Neural progenitor cell (in vitro differentiated cells): ENCODE results near the gene URB1. TPM values are rescaled to one million over a fixed set of nuclear protein-coding genes. Genes with fewer than 3 reads are reported as not detected.

Experiments used
- DNase-seq: peaks from one replicate; pipeline ENCODE4 v3.0.0-alpha.2; 2016; ENCODE audit warnings: low spot score
- H2AFZ ChIP-seq: fragments of 200-600 bp; sonication (generic); replicated peaks from 2 replicates; pipeline ENCODE4 v1.6.1; 2016; ENCODE audit warnings: antibody characterized with exemption
- H3F3A ChIP-seq: fragments of 200-600 bp; sonication (generic); 2 replicates; pipeline ENCODE4 v1.6.1; 2016; ENCODE audit warnings: antibody characterized with exemption, low read depth
- H3K27ac ChIP-seq: fragments of 200-600 bp; sonication (generic); 2 replicates; pipeline ENCODE4 v1.5.1; 2016; ENCODE audit warnings: mild to moderate bottlenecking
- H3K27me3 ChIP-seq: fragments of 200-600 bp; sonication (generic); 2 replicates; pipeline ENCODE4 v1.6.1; 2016; ENCODE audit warnings: mild to moderate bottlenecking, moderate library complexity
- H3K36me3 ChIP-seq: fragments of 200-600 bp; sonication (generic); 2 replicates; pipeline ENCODE4 v1.5.1; 2016
- H3K4me1 ChIP-seq: fragments of 200-600 bp; sonication (generic); 2 replicates; pipeline ENCODE4 v1.6.1; 2016; ENCODE audit warnings: mixed run types
- H3K4me2 ChIP-seq: fragments of 200-600 bp; sonication (generic); 2 replicates; pipeline ENCODE4 v1.6.1; 2016
- H3K4me3 ChIP-seq: fragments of 200-600 bp; sonication (generic); 2 replicates; pipeline ENCODE4 v1.5.1; 2016
- H3K79me2 ChIP-seq: fragments of 200-600 bp; sonication (generic); 2 replicates; pipeline ENCODE4 v1.6.1; 2016; ENCODE audit warnings: low read depth
- H3K9ac ChIP-seq: fragments of 200-600 bp; sonication (generic); 2 replicates; pipeline ENCODE4 v1.6.1; 2016
- H3K9me3 ChIP-seq: fragments of 200-600 bp; sonication (generic); 2 replicates; pipeline ENCODE4 v1.5.1; 2016; ENCODE audit warnings: low read depth
- H4K20me1 ChIP-seq: fragments of 200-600 bp; sonication (generic); 2 replicates; pipeline ENCODE4 v1.6.1; 2016; ENCODE audit warnings: low read depth
- H3K27ac Mint-ChIP-seq: 3 replicates; pipeline ENCODE4 v1.8.0; 2021; ENCODE audit warnings: mixed read lengths
- H3K27me3 Mint-ChIP-seq: 2 replicates; pipeline ENCODE4 v1.8.0; 2022; ENCODE audit warnings: low read depth, mild to moderate bottlenecking, inconsistent platforms, moderate library complexity, mixed read lengths; ENCODE audit not compliant: insufficient read depth
- H3K36me3 Mint-ChIP-seq: 3 replicates; pipeline ENCODE4 v1.8.0; 2021; ENCODE audit warnings: mixed read lengths
- H3K4me1 Mint-ChIP-seq: 3 replicates; pipeline ENCODE4 v1.8.0; 2021; ENCODE audit warnings: mixed read lengths
- H3K4me3 Mint-ChIP-seq: 3 replicates; pipeline ENCODE4 v1.8.0; 2021; ENCODE audit warnings: mild to moderate bottlenecking, moderate library complexity, mixed read lengths
- H3K9me3 Mint-ChIP-seq: 3 replicates; pipeline ENCODE4 v1.8.0; 2020; ENCODE audit warnings: mixed read lengths
- CTCF ChIP-seq: fragments of 200-600 bp; sonication (generic); IDR thresholded peaks from 2 replicates; pipeline ENCODE4 v1.5.1; 2017; ENCODE audit warnings: antibody characterized with exemption, mild to moderate bottlenecking
- EZH2 ChIP-seq: fragments of 200-600 bp; sonication (generic); IDR thresholded peaks from 2 replicates; pipeline ENCODE4 v1.6.1; 2017; ENCODE audit warnings: antibody characterized with exemption, mild to moderate bottlenecking, moderate library complexity
- EZH2phosphoT487 ChIP-seq: fragments of 200-600 bp; sonication (generic); IDR thresholded peaks from 2 replicates; pipeline ENCODE4 v1.6.1; 2017; ENCODE audit warnings: antibody characterized with exemption
- total RNA-seq: library from RNA; depleted of rRNA; stranded (reverse); fragments of >200 nt; gene quantifications from 2 replicates; pipeline ENCODE4 v1.2.3, GENCODE V29; 2015; ENCODE audit warnings: low replicate concordance

The URB1 gene
- total RNA-seq, 1 donor from 2014 or later = 7.7 TPM

GRCh38 chr21:32306021-32306780, 86.6 kb downstream of the URB1 start:
- no peaks in the 10 kb centered on the region for H3K79me2 ChIP-seq
- TF ChIP-seq EZH2 (no peak), CTCF (peak; percentile 88)
- peak overlapping the region; percentile 87 for H2AFZ ChIP-seq
- H3K4me3 Mint-ChIP-seq = no peak overlapping the region
- H3F3A ChIP-seq = peaks cover 5% of the 10 kb centered on the region
- H3K27me3 ChIP-seq = no peaks in the 10 kb centered on the region
- no peak overlapping the region for H3K9ac ChIP-seq
- no peaks in the 10 kb centered on the region for H4K20me1 ChIP-seq
- no peaks in the 10 kb centered on the region for H3K27me3 Mint-ChIP-seq
- H3K4me1 ChIP-seq = no peaks in the 10 kb centered on the region
- peaks cover 10% of the 10 kb centered on the region for H3K36me3 Mint-ChIP-seq
- no peak overlapping the region for H3K27ac ChIP-seq
- peak overlapping the region; percentile 30 for H3K4me2 ChIP-seq
- DNase-seq = peak; percentile 91
- no peaks in the 10 kb centered on the region for H3K9me3 Mint-ChIP-seq
- peaks cover 10% of the 10 kb centered on the region for H3K4me1 Mint-ChIP-seq
- no peaks in the 10 kb centered on the region for H3K36me3 ChIP-seq
- no peak overlapping the region for H3K4me3 ChIP-seq
- peak overlapping the region; percentile 63 for H3K27ac Mint-ChIP-seq
- no peaks in the 10 kb centered on the region for H3K9me3 ChIP-seq

- no peaks in the 10 kb centered on the region for H3K4me1 ChIP-seq
- H3K4me1 Mint-ChIP-seq = peaks cover 6% of the 10 kb centered on the region
- H2AFZ ChIP-seq = no peak overlapping the region
- no peaks in the 10 kb centered on the region for H3K9me3 Mint-ChIP-seq
- peaks cover 19% of the 10 kb centered on the region for H3K36me3 Mint-ChIP-seq
- no peaks in the 10 kb centered on the region for H3K79me2 ChIP-seq
- H4K20me1 ChIP-seq = no peaks in the 10 kb centered on the region
- H3K27me3 ChIP-seq = no peaks in the 10 kb centered on the region
- H3K36me3 ChIP-seq = no peaks in the 10 kb centered on the region
- H3K4me3 Mint-ChIP-seq = no peak overlapping the region
- TF ChIP-seq CTCF (no peak), EZH2 (no peak)
- no peak overlapping the region for H3K9ac ChIP-seq
- H3K27me3 Mint-ChIP-seq = peaks cover 2% of the 10 kb centered on the region
- H3K4me3 ChIP-seq = no peak overlapping the region
- H3K4me2 ChIP-seq = no peak overlapping the region
- peaks cover 5% of the 10 kb centered on the region for H3F3A ChIP-seq
- no peaks in the 10 kb centered on the region for H3K9me3 ChIP-seq
- DNase-seq = no peak
- H3K27ac ChIP-seq = no peak overlapping the region
- no peak overlapping the region for H3K27ac Mint-ChIP-seq
Measured at GRCh38 chr21:32304998-32305397, 87.8 kb downstream of the URB1 start.

- Histone ChIP-seq H3K9ac (no peak overlapping the region), H4K20me1 (no peaks in the 10 kb centered on the region), H3K36me3 (no peaks in the 10 kb centered on the region), H3K27me3 (no peaks in the 10 kb centered on the region), H3K79me2 (no peaks in the 10 kb centered on the region), H3K4me1 (no peaks in the 10 kb centered on the region), H3K4me3 (no peak overlapping the region), H3F3A (peaks cover 5% of the 10 kb centered on the region), H2AFZ (no peak overlapping the region), H3K27ac (no peak overlapping the region), H3K9me3 (no peaks in the 10 kb centered on the region), H3K4me2 (no peak overlapping the region)
- peaks cover 6% of the 10 kb centered on the region for H3K4me1 Mint-ChIP-seq
- no peaks in the 10 kb centered on the region for H3K9me3 Mint-ChIP-seq
- H3K4me3 Mint-ChIP-seq = no peak overlapping the region
- H3K36me3 Mint-ChIP-seq = peaks cover 20% of the 10 kb centered on the region
- DNase-seq = no peak
- peaks cover 2% of the 10 kb centered on the region for H3K27me3 Mint-ChIP-seq
- TF ChIP-seq EZH2 (no peak), CTCF (no peak), EZH2phosphoT487 (no peak)
- no peak overlapping the region for H3K27ac Mint-ChIP-seq
Measured at GRCh38 chr21:32303385-32303784, 89.4 kb downstream of the URB1 start.
